Measurements from ENCODE around the gene CYP4F11. TPM values are rescaled to one million over a fixed set of nuclear protein-coding genes. Genes with fewer than 3 reads are reported as not detected.

Gene CYP4F11
- total and polyA plus RNA-seq, 2 of the 13 experiments (the other 11 are each of a cell fraction or from before 2014, with no cell fraction given), result 7.8 to 8.4 TPM

GRCh38 chr19:15937771-15938170, 3.4 kb upstream of the CYP4F11 start (continued):
- TF ChIP-seq KIAA2018 (CRISPR knock-in tag; IDR thresholded peaks at IDR 0.05; ENCODE audit: borderline replicate concordance) (no peak), SRSF9 (IDR thresholded peaks at IDR 0.05; ENCODE audit: borderline replicate concordance, insufficient read depth, low read depth, low read length, poor library complexity, severe bottlenecking) (no peak), NFE2L2 (IDR thresholded peaks at IDR 0.05; ENCODE audit: low read length) (no peak), ZNF709 (CRISPR knock-in tag; IDR thresholded peaks at IDR 0.05) (no peak), KLF11 (CRISPR knock-in tag; IDR thresholded peaks at IDR 0.05) (no peak), ZNF704 (CRISPR knock-in tag; IDR thresholded peaks at IDR 0.05; ENCODE audit: borderline replicate concordance) (no peak)

Data from HepG2 (cell line).